Measurements from ENCODE around the gene SMAD3.

The SMAD3 gene

GRCh38 chr15:67064607-67065530 lies 533 bp upstream of the SMAD3 start (continued):
- TF ChIP-seq ZBTB10 (tag by site-specific recombination; IDR thresholded peaks at IDR 0.05) (peak; percentile 90), ZNF391 (tag by site-specific recombination; IDR thresholded peaks at IDR 0.05; ENCODE audit: borderline replicate concordance, low read depth) (0 out of 2 replicates have a peak, but pooled peaks have one; percentile 32), INSM2 (tag by site-specific recombination; IDR thresholded peaks at IDR 0.05) (peak; percentile 59; the same call in 1 of the 2 replicates), KLF1 (tag by site-specific recombination; IDR thresholded peaks at IDR 0.05) (no peak; the same call in 1 of the 2 replicates), ZNF747 (tag by site-specific recombination; IDR thresholded peaks at IDR 0.05) (no peak), ZNF114 (tag by site-specific recombination; IDR thresholded peaks at IDR 0.05) (no peak), ZNF10 (tag by site-specific recombination; IDR thresholded peaks at IDR 0.05) (no peak), HOXD13 (CRISPR knock-in tag; IDR thresholded peaks at IDR 0.05; ENCODE audit: borderline replicate concordance) (no peak), ZNF792 (tag by site-specific recombination; IDR thresholded peaks at IDR 0.05) (no peak), ZBTB49 (tag by site-specific recombination; IDR thresholded peaks at IDR 0.05; ENCODE audit: low read depth) (no peak), ZNF521 (tag by site-specific recombination; IDR thresholded peaks at IDR 0.05) (no peak), GFI1B (tag by site-specific recombination; IDR thresholded peaks at IDR 0.05) (no peak; the same call in 1 of the 2 replicates), ZFHX2 (tag by site-specific recombination; conservative IDR thresholded peaks at IDR 0.05) (peak; percentile 65), AEBP2 (tag by site-specific recombination; IDR thresholded peaks at IDR 0.05; ENCODE audit: borderline replicate concordance) (0 out of 2 replicates have a peak, but pooled peaks have one; percentile 64), ZNF585B (tag by site-specific recombination; IDR thresholded peaks at IDR 0.05) (no peak), ZNF211 (tag by site-specific recombination; IDR thresholded peaks at IDR 0.05; ENCODE audit: low read depth) (no peak), ZNF561 (tag by site-specific recombination; IDR thresholded peaks at IDR 0.05; ENCODE audit: borderline replicate concordance) (peak; percentile 63), ZNF76 (tag by site-specific recombination; IDR thresholded peaks at IDR 0.05; ENCODE audit: borderline replicate concordance, low read depth) (no peak), ZNF354C (tag by site-specific recombination; IDR thresholded peaks at IDR 0.05; ENCODE audit: borderline replicate concordance, low read depth) (no peak), WT1 (tag by site-specific recombination; IDR thresholded peaks at IDR 0.05) (no peak), MYNN (tag by site-specific recombination; IDR thresholded peaks at IDR 0.05; ENCODE audit: borderline replicate concordance) (0 out of 2 replicates have a peak, but pooled peaks have one; percentile 21), ZNF513 (tag by site-specific recombination; IDR thresholded peaks at IDR 0.05) (no peak), ZBTB20 (tag by site-specific recombination; IDR thresholded peaks at IDR 0.05) (peak; percentile 93), ZNF596 (tag by site-specific recombination; IDR thresholded peaks at IDR 0.05) (peak; percentile 19; the same call in 1 of the 2 replicates), OSR2 (tag by site-specific recombination; IDR thresholded peaks at IDR 0.05) (no peak), ZNF23 (tag by site-specific recombination; IDR thresholded peaks at IDR 0.05; ENCODE audit: borderline replicate concordance) (no peak), ZNF221 (tag by site-specific recombination; IDR thresholded peaks at IDR 0.05; ENCODE audit: borderline replicate concordance) (no peak), ZNF202 (tag by site-specific recombination; IDR thresholded peaks at IDR 0.05; ENCODE audit: borderline replicate concordance) (no peak), GLIS1 (tag by site-specific recombination; IDR thresholded peaks at IDR 0.05) (peak; percentile 5; the same call in 1 of the 2 replicates), ZNF157 (tag by site-specific recombination; IDR thresholded peaks at IDR 0.05) (no peak)
